Suprapubic skin (tissue), 4 donors: ENCODE results near the gene DCXR. TPM values are rescaled to one million over a fixed set of nuclear protein-coding genes. Genes with fewer than 3 reads are reported as not detected.

ENCODE experiments used
- DNase-seq, 2 donors: peaks; one replicate each; pipeline ENCODE4 v3.0.0-alpha.2; 2019; ENCODE audit warnings: low spot score in 2 of 2
- H3K27ac ChIP-seq: fragments of 200-600 bp; sonication (generic); one replicate; pipeline ENCODE4 v1.5.1; 2019
- H3K27me3 ChIP-seq: fragments of 200-600 bp; sonication (generic); one replicate; pipeline ENCODE4 v1.5.1; 2019
- H3K36me3 ChIP-seq: fragments of 200-600 bp; sonication (generic); one replicate; pipeline ENCODE4 v1.5.1; 2019
- H3K4me1 ChIP-seq: fragments of 200-600 bp; sonication (generic); one replicate; pipeline ENCODE4 v1.5.1; 2019
- H3K4me3 ChIP-seq: fragments of 200-600 bp; sonication (generic); one replicate; pipeline ENCODE4 v1.5.1; 2019; ENCODE audit warnings: mild to moderate bottlenecking
- H3K9me3 ChIP-seq: fragments of 200-600 bp; sonication (generic); one replicate; pipeline ENCODE4 v1.5.1; 2019
- CTCF ChIP-seq, 2 donors: fragments of 200-600 bp in 1 of 2; fragments of 450-650 bp in 1 of 2; sonication (generic) in 1 of 2; IDR thresholded peaks; one replicate each; pipeline ENCODE4 v1.5.1; 2016 to 2019; ENCODE audit warnings: antibody characterized with exemption in 2 of 2, mild to moderate bottlenecking in 1 of 2, moderate library complexity in 1 of 2
- EP300 ChIP-seq: sonication (generic); formaldehyde crosslinking; IDR thresholded peaks from one replicate; pipeline ENCODE4 v1.6.1; 2017; ENCODE audit warnings: antibody characterized with exemption
- POLR2A ChIP-seq, 2 donors: fragments of 450-650 bp; IDR thresholded peaks; one replicate each; pipeline ENCODE4 v1.6.1; 2017; ENCODE audit warnings: antibody characterized with exemption in 2 of 2, mild to moderate bottlenecking in 2 of 2, moderate library complexity in 2 of 2
- POLR2AphosphoS5 ChIP-seq, 3 donors: sonication (generic); formaldehyde crosslinking; IDR thresholded peaks; one replicate each; pipeline ENCODE4 v1.6.1; 2017; ENCODE audit warnings: antibody characterized with exemption in 3 of 3
- WGBS: methylation state at CpG from one replicate; pipeline ENCODE4 v1.1.5; 2018; 5-methylcytosine and 5-hydroxymethylcytosine counted together
- total RNA-seq, 4 donors: library from RNA; depleted of rRNA; stranded (reverse); fragments of >200 nt; gene quantifications; one replicate each; pipeline ENCODE4 v1.1.0, GENCODE V29; 2016

Gene DCXR
- total RNA-seq, 4 donors from 2014 or later: 160 to 267 (median 222) TPM

- Histone ChIP-seq H3K4me1 (peaks cover 36% of the 10 kb centered on the region), H3K27me3 (no peaks in the 10 kb centered on the region), H3K9me3 (no peaks in the 10 kb centered on the region), H3K4me3 (no peak overlapping the region), H3K27ac (no peak overlapping the region), H3K36me3 (peaks cover 19% of the 10 kb centered on the region)
- TF ChIP-seq POLR2AphosphoS5 (IDR thresholded peaks at IDR 0.05): no peak
- no peak for TF ChIP-seq POLR2A (IDR thresholded peaks at IDR 0.05)
- TF ChIP-seq CTCF (IDR thresholded peaks at IDR 0.05): no peak
- no peak for TF ChIP-seq EP300
- 86% methylated on average over 12 of the region's 15 CpGs for WGBS
- no peak for DNase-seq
These were observed 28.1 kb downstream of the DCXR start for GRCh38 chr17:82009413-82009812.

GRCh38 chr17:82008941-82009405 is 28.5 kb downstream of the DCXR start:
- no peak overlapping the region for H3K27ac ChIP-seq
- 100% methylated on average over 2 of the region's 28 CpGs for WGBS
- H3K4me3 ChIP-seq: no peak overlapping the region
- DNase-seq: no peak
- peaks cover 36% of the 10 kb centered on the region for H3K4me1 ChIP-seq
- H3K9me3 ChIP-seq: no peaks in the 10 kb centered on the region
- H3K27me3 ChIP-seq: no peaks in the 10 kb centered on the region
- peaks cover 19% of the 10 kb centered on the region for H3K36me3 ChIP-seq
- TF ChIP-seq CTCF (IDR thresholded peaks at IDR 0.05): no peak
- TF ChIP-seq EP300: no peak
- TF ChIP-seq POLR2AphosphoS5 (IDR thresholded peaks at IDR 0.05): no peak
- no peak for TF ChIP-seq POLR2A (IDR thresholded peaks at IDR 0.05)

GRCh38 chr17:82008258-82008940 is 29.1 kb downstream of the DCXR start:
- peaks cover 36% of the 10 kb centered on the region for H3K4me1 ChIP-seq
- H3K27me3 ChIP-seq: no peaks in the 10 kb centered on the region
- H3K9me3 ChIP-seq: no peaks in the 10 kb centered on the region
- H3K36me3 ChIP-seq: peaks cover 19% of the 10 kb centered on the region
- H3K27ac ChIP-seq: no peak overlapping the region
- no peak for DNase-seq
- H3K4me3 ChIP-seq: no peak overlapping the region
- no peak for TF ChIP-seq CTCF (IDR thresholded peaks at IDR 0.05)
- TF ChIP-seq EP300: no peak
- no peak for TF ChIP-seq POLR2AphosphoS5 (IDR thresholded peaks at IDR 0.05)
- TF ChIP-seq POLR2A (IDR thresholded peaks at IDR 0.05): no peak
- 86% methylated on average over 12 of the region's 26 CpGs for WGBS

- no peak for TF ChIP-seq EP300
- no peak for TF ChIP-seq POLR2A (IDR thresholded peaks at IDR 0.05)
- no peak for TF ChIP-seq CTCF (IDR thresholded peaks at IDR 0.05)
- no peak for TF ChIP-seq POLR2AphosphoS5 (IDR thresholded peaks at IDR 0.05)
- no peaks in the 10 kb centered on the region for H3K9me3 ChIP-seq
- peaks cover 36% of the 10 kb centered on the region for H3K4me1 ChIP-seq
- no peak overlapping the region for H3K27ac ChIP-seq
- H3K27me3 ChIP-seq: no peaks in the 10 kb centered on the region
- WGBS: 100% methylated on average over 5 of the region's 30 CpGs
- no peak for DNase-seq
- peaks cover 19% of the 10 kb centered on the region for H3K36me3 ChIP-seq
- no peak overlapping the region for H3K4me3 ChIP-seq
These were observed 29.8 kb downstream of the DCXR start for GRCh38 chr17:82007495-82008257.

GRCh38 chr17:82007228-82007494 is 30.3 kb downstream of the DCXR start:
- WGBS: no CpG with 5 or more reads among the region's 6 CpGs

More at GRCh38 chr17:82007228-82007494, 30.3 kb downstream of the DCXR start:
- TF ChIP-seq POLR2A (IDR thresholded peaks at IDR 0.05) (no peak), EP300 (no peak), POLR2AphosphoS5 (IDR thresholded peaks at IDR 0.05) (no peak), CTCF (IDR thresholded peaks at IDR 0.05) (no peak)
- Histone ChIP-seq H3K4me1 (peaks cover 33% of the 10 kb centered on the region), H3K36me3 (peaks cover 16% of the 10 kb centered on the region), H3K27me3 (no peaks in the 10 kb centered on the region), H3K4me3 (no peak overlapping the region), H3K27ac (no peak overlapping the region), H3K9me3 (no peaks in the 10 kb centered on the region)
- DNase-seq: no peak
